Measurements from ENCODE around the gene CLASP2.

- no peak for TF ChIP-seq CTCF (IDR thresholded peaks at IDR 0.05; ENCODE audit: borderline replicate concordance, extremely low read depth, low read length, poor library complexity, severe bottlenecking)
- no peak for TF ChIP-seq EZH2 (IDR thresholded peaks at IDR 0.05; ENCODE audit: borderline replicate concordance, low read depth, low read length, severe bottlenecking)
Measured at GRCh38 chr3:33648793-33649192, 69.3 kb downstream of the CLASP2 start.

All from DND-41 (cell line).